Prostate gland (tissue), 2 donors: ENCODE measurements around the gene RNF148. TPM values are rescaled to one million over a fixed set of nuclear protein-coding genes. Genes with fewer than 3 reads are reported as not detected.

ENCODE experiments used
- DNase-seq: peaks from one replicate; pipeline ENCODE4 v3.0.0-alpha.2; 2019; ENCODE audit warnings: low spot score
- H3K27ac ChIP-seq, 2 donors: fragments of 200-600 bp; sonication (generic); 2 replicates each; pipeline ENCODE4 v1.5.1; 2017 to 2019
- H3K27me3 ChIP-seq: fragments of 200-600 bp; sonication (generic); replicated peaks from 2 replicates; pipeline ENCODE4 v1.5.1; 2019; ENCODE audit not compliant: insufficient read depth
- H3K36me3 ChIP-seq, 2 donors: fragments of 200-600 bp; sonication (generic); 1 replicate in 1 of 2; 2 replicates in 1 of 2; pipeline versions ENCODE4 v1.5.1 to v1.8.1; 2017 to 2019
- H3K4me1 ChIP-seq: fragments of 200-600 bp; sonication (generic); replicated peaks from 2 replicates; pipeline ENCODE4 v1.5.1; 2019
- H3K4me3 ChIP-seq, 2 donors: fragments of 200-600 bp; sonication (generic); 2 replicates each; pipeline ENCODE4 v1.5.1; 2017 to 2019
- H3K9me3 ChIP-seq: fragments of 200-600 bp; sonication (generic); 2 replicates; pipeline ENCODE4 v1.5.1; 2017
- CTCF ChIP-seq, 4 experiments: fragments of 200-600 bp in 2 of 4; fragments of 450-650 bp in 2 of 4; sonication (generic) in 2 of 4; IDR thresholded peaks; 1 replicate in 3 of 4; 2 replicates in 1 of 4; pipeline ENCODE4 v1.5.1; 2016 to 2019; ENCODE audit warnings: antibody characterized with exemption in 4 of 4, mild to moderate bottlenecking in 2 of 4, moderate library complexity in 2 of 4
- POLR2A ChIP-seq: fragments of 450-650 bp; IDR thresholded peaks from one replicate; pipeline ENCODE4 v1.6.1; 2016; ENCODE audit warnings: antibody characterized with exemption, mild to moderate bottlenecking
- POLR2AphosphoS5 ChIP-seq: sonication (generic); formaldehyde crosslinking; IDR thresholded peaks from one replicate; pipeline ENCODE4 v1.6.1; 2017; ENCODE audit warnings: antibody characterized with exemption
- WGBS: methylation state at CpG from one replicate; pipeline ENCODE4 v1.1.5; 2018; 5-methylcytosine and 5-hydroxymethylcytosine counted together
- intact Hi-C: fragments of 100-400 bp; cut with DNase I; formaldehyde crosslinking; loops from one replicate; pipeline ENCODE4 v1.14.2; 2022
- total RNA-seq, 2 donors: library from RNA; depleted of rRNA; stranded (reverse); fragments of >200 nt; gene quantifications; one replicate each; pipeline ENCODE4 v1.1.0, GENCODE V29; 2016

RNF148 gene
- total RNA-seq, 2 donors from 2014 or later, result 2.9 to 3.4 TPM

- 89% methylated on average over 7 of the region's 7 CpGs for WGBS
- Histone ChIP-seq H3K27me3 (no peaks in the 10 kb centered on the region), H3K36me3 (no peaks in the 10 kb centered on the region), H3K4me1 (no peaks in the 10 kb centered on the region), H3K27ac (no peak overlapping the region), H3K4me3 (no peak overlapping the region), H3K9me3 (no peaks in the 10 kb centered on the region)
- DNase-seq, result no peak
- intact Hi-C loops, result no loop called here
- TF ChIP-seq CTCF (IDR thresholded peaks at IDR 0.05), result no peak
- TF ChIP-seq POLR2AphosphoS5, result no peak
- TF ChIP-seq POLR2A, result no peak
Measured at GRCh38 chr7:122709930-122710646, 7.4 kb upstream of the RNF148 start.

GRCh38 chr7:122706836-122707235 lies 4.1 kb upstream of the RNF148 start:
- TF ChIP-seq CTCF (IDR thresholded peaks at IDR 0.05) (no peak), POLR2A (no peak), POLR2AphosphoS5 (no peak)
- H3K27me3 ChIP-seq, result no peaks in the 10 kb centered on the region
- H3K9me3 ChIP-seq, result no peaks in the 10 kb centered on the region
- intact Hi-C loops, result no loop called here
- H3K36me3 ChIP-seq, result no peaks in the 10 kb centered on the region
- no peak overlapping the region for H3K27ac ChIP-seq
- no peak overlapping the region for H3K4me3 ChIP-seq
- 72% methylated on average over 2 of the region's 2 CpGs for WGBS
- no peak for DNase-seq
- no peaks in the 10 kb centered on the region for H3K4me1 ChIP-seq

GRCh38 chr7:122699017-122699416 lies 3.7 kb downstream of the RNF148 start, which contains the start of gene RNF133:
Gene RNF133, minus strand, starts transcription at chr7:122699117. Its CDS starts 199 bp downstream, at chr7:122698918.
- TF ChIP-seq POLR2AphosphoS5 (no peak), CTCF (IDR thresholded peaks at IDR 0.05) (no peak), POLR2A (no peak)
- H3K36me3 ChIP-seq, result no peaks in the 10 kb centered on the region
- H3K4me1 ChIP-seq, result no peaks in the 10 kb centered on the region
- no peak within 1 kb of the TSS for H3K4me3 ChIP-seq
- no peaks in the 10 kb centered on the region for H3K9me3 ChIP-seq
- H3K27me3 ChIP-seq, result no peaks in the 10 kb centered on the region
- no peak within 1 kb of the TSS for H3K27ac ChIP-seq
- no peak for DNase-seq
- intact Hi-C loops, result no loop called here

GRCh38 chr7:122695816-122696215 lies 6.9 kb downstream of the RNF148 start:
- DNase-seq, result no peak
- no peak overlapping the region for H3K27ac ChIP-seq
- no peaks in the 10 kb centered on the region for H3K27me3 ChIP-seq
- TF ChIP-seq CTCF (IDR thresholded peaks at IDR 0.05) (no peak), POLR2AphosphoS5 (no peak), POLR2A (no peak)
- H3K9me3 ChIP-seq, result no peaks in the 10 kb centered on the region
- WGBS, result 89% methylated on average over 1 of the region's 1 CpG
- no peaks in the 10 kb centered on the region for H3K4me1 ChIP-seq
- no peak overlapping the region for H3K4me3 ChIP-seq
- intact Hi-C loops, result no loop called here
- no peaks in the 10 kb centered on the region for H3K36me3 ChIP-seq

GRCh38 chr7:122694697-122695096 lies 8.0 kb downstream of the RNF148 start:
- WGBS, result 87% methylated on average over 2 of the region's 2 CpGs
- Histone ChIP-seq H3K27ac (no peak overlapping the region), H3K4me3 (no peak overlapping the region), H3K36me3 (no peaks in the 10 kb centered on the region), H3K4me1 (no peaks in the 10 kb centered on the region), H3K9me3 (no peaks in the 10 kb centered on the region), H3K27me3 (no peaks in the 10 kb centered on the region)
- TF ChIP-seq CTCF (IDR thresholded peaks at IDR 0.05) (no peak), POLR2AphosphoS5 (no peak), POLR2A (no peak)
- no peak for DNase-seq
- intact Hi-C loops, result no loop called here
